H54 (cell line): Measurements from ENCODE around the gene TULP4.

ENCODE experiments used
- DNase-seq: peaks from one replicate; pipeline ENCODE4 v3.0.0; 2011; ENCODE audit warnings: low spot score, mixed read lengths; ENCODE audit not compliant: insufficient read length
- FAIRE-seq: peaks from 3 replicates; lab custom pipeline; 2011; peaks lifted over from hg19 to GRCh38; lab: Jason Lieb, UNC
- POLR2A ChIP-seq: IDR thresholded peaks from 2 replicates; pipeline ENCODE4 v1.6.1; 2011; ENCODE audit warnings: low read depth, mild to moderate bottlenecking, low read length

TULP4 gene

GRCh38 chr6:158497620-158498019 lies 185.4 kb downstream of the TULP4 start:
- FAIRE-seq (no peak), DNase-seq (no peak)
- no peak for TF ChIP-seq POLR2A

GRCh38 chr6:158498362-158498761 lies 186.1 kb downstream of the TULP4 start:
- no peak for FAIRE-seq
- DNase-seq = no peak
- TF ChIP-seq POLR2A = no peak

- no peak for DNase-seq
- no peak for FAIRE-seq
- no peak for TF ChIP-seq POLR2A
Observed at GRCh38 chr6:158499601-158500000, 187.3 kb downstream of the TULP4 start.

GRCh38 chr6:158500016-158500735 lies 187.9 kb downstream of the TULP4 start:
- no peak for DNase-seq
- TF ChIP-seq POLR2A = no peak
- FAIRE-seq = no peak

GRCh38 chr6:158501360-158502262 lies 189.3 kb downstream of the TULP4 start:
- no peak for FAIRE-seq
- no peak for TF ChIP-seq POLR2A
- no peak for DNase-seq

GRCh38 chr6:158502263-158502950 lies 190.1 kb downstream of the TULP4 start:
- FAIRE-seq = no peak
- TF ChIP-seq POLR2A = no peak

GRCh38 chr6:158503222-158503621 lies 191.0 kb downstream of the TULP4 start:
- FAIRE-seq (no peak), DNase-seq (no peak)
- TF ChIP-seq POLR2A = no peak

More at GRCh38 chr6:158502263-158502950, 190.1 kb downstream of the TULP4 start:
- no peak for DNase-seq

GRCh38 chr6:158503846-158504245 lies 191.6 kb downstream of the TULP4 start:
- FAIRE-seq (no peak), DNase-seq (no peak)
- no peak for TF ChIP-seq POLR2A

- no peak for FAIRE-seq
- DNase-seq = no peak
- no peak for TF ChIP-seq POLR2A
Observed at GRCh38 chr6:158505194-158505593, 192.9 kb downstream of the TULP4 start.

- FAIRE-seq (no peak), DNase-seq (no peak)
Observed at GRCh38 chr6:158506601-158507000, 194.3 kb downstream of the TULP4 start.

GRCh38 chr6:158507174-158507573 lies 194.9 kb downstream of the TULP4 start:
- no peak for DNase-seq
- TF ChIP-seq POLR2A = no peak
- no peak for FAIRE-seq

More at GRCh38 chr6:158506601-158507000, 194.3 kb downstream of the TULP4 start:
- no peak for TF ChIP-seq POLR2A

- FAIRE-seq (no peak), DNase-seq (no peak)
- no peak for TF ChIP-seq POLR2A
Observed at GRCh38 chr6:158508450-158508849, 196.2 kb downstream of the TULP4 start.

- DNase-seq (no peak), FAIRE-seq (no peak)
- TF ChIP-seq POLR2A = no peak
Observed at GRCh38 chr6:158509465-158509864, 197.2 kb downstream of the TULP4 start.

- no peak for TF ChIP-seq POLR2A
- DNase-seq (no peak), FAIRE-seq (no peak)
Observed at GRCh38 chr6:158512809-158513208, 200.5 kb downstream of the TULP4 start.
